Endothelial cell of umbilical vein (primary cell): ENCODE results near the gene APOBEC3A. TPM values are rescaled to one million over a fixed set of nuclear protein-coding genes. Genes with fewer than 3 reads are reported as not detected.

Experiments used
- BruUV-seq: library from RNA; stranded (reverse); fragments of 400-500 nt; replicated peaks from 2 replicates; lab custom pipeline; 2021; lab: Mats Ljungman, UMichigan
- CTCF ChIA-PET: fragments of 300-600, 350-600 bp; sonication (Branson Sonifier 250); formaldehyde crosslinking; loops from one replicate; lab custom pipeline; 2021; ENCODE audit warnings: antibody characterized with exemption, inconsistent platforms; lab: Charles Lee
- POLR2A ChIA-PET: fragments of 300-600, 350-600 bp; sonication (Branson Sonifier 250); formaldehyde crosslinking; loops from one replicate; lab custom pipeline; 2021; ENCODE audit warnings: antibody characterized with exemption, inconsistent platforms; lab: Charles Lee
- DNase-seq: peaks from one replicate; pipeline ENCODE4 v3.0.0-alpha.2; 2011; ENCODE audit warnings: low read depth, low spot score
- FAIRE-seq: peaks from 2 replicates; lab custom pipeline; 2011; peaks lifted over from hg19 to GRCh38; lab: Jason Lieb, UNC
- H2AFZ ChIP-seq: 2 replicates; pipeline ENCODE4 v1.6.0; 2012; ENCODE audit warnings: low read depth, low read length, control low read depth, inconsistent platforms
- H3K27ac ChIP-seq: 2 replicates; pipeline ENCODE4 v1.5.1; 2011; ENCODE audit warnings: low read depth, mild to moderate bottlenecking, control low read depth, low read length, moderate library complexity; ENCODE audit not compliant: insufficient read depth
- H3K27me3 ChIP-seq, 2 experiments: 2 replicates each; pipeline versions ENCODE4 v1.6.0 to v1.6.1; 2011; ENCODE audit warnings: low read length in 2 of 2, mixed read lengths in 1 of 2; ENCODE audit not compliant: control insufficient read depth in 2 of 2, insufficient read depth in 2 of 2
- H3K36me3 ChIP-seq, 2 experiments: 2 replicates in 1 of 2; 3 replicates in 1 of 2; pipeline ENCODE4 v1.5.1; 2011; ENCODE audit warnings: low read length in 2 of 2, mild to moderate bottlenecking in 1 of 2, moderate library complexity in 1 of 2; ENCODE audit not compliant: control insufficient read depth in 2 of 2, insufficient read depth in 2 of 2; ENCODE audit errors: extremely low read depth in 1 of 2
- H3K4me1 ChIP-seq: 3 replicates; pipeline ENCODE4 v1.5.1; 2011; ENCODE audit warnings: mild to moderate bottlenecking, low read length; ENCODE audit not compliant: control insufficient read depth, insufficient read depth; ENCODE audit errors: extremely low read depth
- H3K4me2 ChIP-seq: 2 replicates; pipeline ENCODE4 v1.6.1; 2011; ENCODE audit warnings: low read length, control low read depth, mixed read lengths; ENCODE audit not compliant: insufficient read depth
- H3K4me3 ChIP-seq, 3 experiments: fragments of 200-600 bp in 1 of 3; sonication (generic), shearing (Covaris generic) in 1 of 3; replicated peaks in 1 of 3; 2 replicates each; pipeline ENCODE4 v1.5.1; 2011 to 2016; ENCODE audit warnings: control low read depth in 3 of 3, low read length in 3 of 3, mild to moderate bottlenecking in 2 of 3, inconsistent platforms in 1 of 3, low read depth in 1 of 3, moderate library complexity in 1 of 3; ENCODE audit not compliant: insufficient read depth in 1 of 3
- H3K79me2 ChIP-seq: 2 replicates; pipeline ENCODE4 v1.6.0; 2012; ENCODE audit warnings: low read length, inconsistent platforms; ENCODE audit not compliant: control insufficient read depth, insufficient read depth
- H3K9ac ChIP-seq: replicated peaks from 2 replicates; pipeline ENCODE3; 2011; ENCODE audit warnings: low read length, control low read depth; ENCODE audit not compliant: insufficient read depth; ENCODE audit errors: extremely low read depth
- H3K9me1 ChIP-seq: replicated peaks from 3 replicates; pipeline ENCODE4 v1.6.0; 2011; ENCODE audit warnings: mild to moderate bottlenecking, low read length; ENCODE audit not compliant: control insufficient read depth, insufficient read depth; ENCODE audit errors: extremely low read depth
- H3K9me3 ChIP-seq: replicated peaks from 2 replicates; pipeline ENCODE4 v1.5.1; 2012; ENCODE audit warnings: low read length, inconsistent platforms; ENCODE audit not compliant: control insufficient read depth, insufficient read depth
- H4K20me1 ChIP-seq: replicated peaks from 2 replicates; pipeline ENCODE3; 2011; ENCODE audit warnings: mild to moderate bottlenecking, low read length; ENCODE audit not compliant: control insufficient read depth, insufficient read depth; ENCODE audit errors: extremely low read depth
- EZH2 ChIP-seq: IDR thresholded peaks from 2 replicates; pipeline ENCODE4 v1.6.1; 2012; ENCODE audit warnings: borderline replicate concordance, low read depth, mild to moderate bottlenecking, moderate library complexity, low read length, inconsistent platforms; ENCODE audit not compliant: severe bottlenecking
- FOS ChIP-seq: IDR thresholded peaks from 2 replicates; pipeline ENCODE4 v1.6.1; 2011; ENCODE audit warnings: mild to moderate bottlenecking, low read length, moderate library complexity, borderline replicate concordance; ENCODE audit not compliant: insufficient read depth
- GATA2 ChIP-seq: IDR thresholded peaks from 2 replicates; pipeline ENCODE4 v1.7.0; 2011; ENCODE audit warnings: low read depth, mild to moderate bottlenecking, moderate library complexity, mixed read lengths, low read length; ENCODE audit not compliant: insufficient read length, insufficient read depth
- JUN ChIP-seq: IDR thresholded peaks from 2 replicates; pipeline ENCODE4 v1.6.1; 2011; ENCODE audit warnings: borderline replicate concordance, low read depth; ENCODE audit not compliant: insufficient read length, insufficient read depth
- MYC ChIP-seq: IDR thresholded peaks from one replicate; pipeline ENCODE4 v1.6.1; 2011; ENCODE audit warnings: mild to moderate bottlenecking, low read depth, low read length
- POLR2A ChIP-seq: IDR thresholded peaks from 2 replicates; pipeline ENCODE4 v1.6.1; 2012; ENCODE audit warnings: low read depth, mild to moderate bottlenecking, control low read depth, low read length
- POLR2AphosphoS5 ChIP-seq: IDR thresholded peaks from 2 replicates; pipeline ENCODE4 v1.6.1; 2012; ENCODE audit warnings: low read depth, mild to moderate bottlenecking, control low read depth, low read length, moderate library complexity; ENCODE audit not compliant: insufficient read depth
- dilution Hi-C: fragments of 300-500 bp; cut with MboI; formaldehyde crosslinking; loops from one replicate; pipeline ENCODE4 v1.15.0; 2019; ENCODE audit warnings: low sequenced_read_pairs; ENCODE audit not compliant: extremely low pct_ligation_motif_present
- intact Hi-C: fragments of 100-400 bp; cut with micrococcal nuclease; formaldehyde crosslinking; loops from one replicate; pipeline ENCODE4 v1.10.0; 2022
- polyA plus RNA-seq, 4 experiments: library from polyadenylated mRNA; depleted of rRNA in 3 of 4; stranded (reverse) in 3 of 4; unstranded in 1 of 4; fragments of >200 nt; gene quantifications; 2 replicates each; pipeline versions ENCODE4 v1.2.1 to v1.2.3, GENCODE V29; 2011 to 2012; ENCODE audit warnings: missing spikeins in 1 of 4
- total RNA-seq: library from RNA; stranded (reverse); gene quantifications from 2 replicates; pipeline ENCODE4 v1.2.3, GENCODE V29; 2021
- TF ChIP-seq, protein P1 (sequence below), 2 donors: IDR thresholded peaks; 1 replicate in 1 of 2; 2 replicates in 1 of 2; pipeline ENCODE4 v1.5.1; 2011; ENCODE audit warnings: low read length in 2 of 2, mild to moderate bottlenecking in 2 of 2, moderate library complexity in 2 of 2, control low read depth in 1 of 2, inconsistent platforms in 1 of 2, low read depth in 1 of 2; ENCODE audit not compliant: insufficient read depth in 1 of 2; ENCODE audit errors: extremely low read depth in 1 of 2
- TF ChIP-seq, protein P2 (sequence below): IDR thresholded peaks from 2 replicates; pipeline ENCODE4 v1.6.1; 2011; ENCODE audit not compliant: insufficient read depth, insufficient read length

APOBEC3A gene
- total and polyA plus RNA-seq, 2 donors (not counting 3 experiments of a cell fraction or from before 2014, with no cell fraction given): not detected

- DNase-seq: no peak
- H3K79me2 ChIP-seq: no peaks in the 10 kb centered on the region
- no peak overlapping the region for H3K27ac ChIP-seq
- no peaks in the 10 kb centered on the region for H3K36me3 ChIP-seq
- dilution Hi-C loops (no loop called here), intact Hi-C loops (no loop called here)
- TF ChIP-seq FOS (no peak), GATA2 (no peak), EZH2 (no peak), POLR2A (no peak), JUN (no peak), MYC (no peak), POLR2AphosphoS5 (no peak)
- TF ChIP-seq, protein P1, sequence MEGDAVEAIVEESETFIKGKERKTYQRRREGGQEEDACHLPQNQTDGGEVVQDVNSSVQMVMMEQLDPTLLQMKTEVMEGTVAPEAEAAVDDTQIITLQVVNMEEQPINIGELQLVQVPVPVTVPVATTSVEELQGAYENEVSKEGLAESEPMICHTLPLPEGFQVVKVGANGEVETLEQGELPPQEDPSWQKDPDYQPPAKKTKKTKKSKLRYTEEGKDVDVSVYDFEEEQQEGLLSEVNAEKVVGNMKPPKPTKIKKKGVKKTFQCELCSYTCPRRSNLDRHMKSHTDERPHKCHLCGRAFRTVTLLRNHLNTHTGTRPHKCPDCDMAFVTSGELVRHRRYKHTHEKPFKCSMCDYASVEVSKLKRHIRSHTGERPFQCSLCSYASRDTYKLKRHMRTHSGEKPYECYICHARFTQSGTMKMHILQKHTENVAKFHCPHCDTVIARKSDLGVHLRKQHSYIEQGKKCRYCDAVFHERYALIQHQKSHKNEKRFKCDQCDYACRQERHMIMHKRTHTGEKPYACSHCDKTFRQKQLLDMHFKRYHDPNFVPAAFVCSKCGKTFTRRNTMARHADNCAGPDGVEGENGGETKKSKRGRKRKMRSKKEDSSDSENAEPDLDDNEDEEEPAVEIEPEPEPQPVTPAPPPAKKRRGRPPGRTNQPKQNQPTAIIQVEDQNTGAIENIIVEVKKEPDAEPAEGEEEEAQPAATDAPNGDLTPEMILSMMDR (IDR thresholded peaks at IDR 0.05; ENCODE audit: extremely low read depth in 1 of 2, insufficient read depth in 1 of 2, low read depth in 1 of 2, low read length in 2 of 2): no peak
- TF ChIP-seq, protein P2, sequence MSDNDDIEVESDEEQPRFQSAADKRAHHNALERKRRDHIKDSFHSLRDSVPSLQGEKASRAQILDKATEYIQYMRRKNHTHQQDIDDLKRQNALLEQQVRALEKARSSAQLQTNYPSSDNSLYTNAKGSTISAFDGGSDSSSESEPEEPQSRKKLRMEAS: no peak
- no TSS peak for BruUV-seq
- no peak overlapping the region for H2AFZ ChIP-seq
- H3K9ac ChIP-seq: no peak overlapping the region
- no peaks in the 10 kb centered on the region for H3K9me3 ChIP-seq
- H3K4me1 ChIP-seq: no peaks in the 10 kb centered on the region
- peaks cover 0 to 6% of the 10 kb centered on the region in 2 experiments for H3K27me3 ChIP-seq
- no peak overlapping the region for H3K4me2 ChIP-seq
- no peak for FAIRE-seq
- H3K9me1 ChIP-seq: no peaks in the 10 kb centered on the region
- H3K4me3 ChIP-seq: no peak overlapping the region
- H4K20me1 ChIP-seq: no peaks in the 10 kb centered on the region
- ChIA-PET POLR2A (no interaction called here), CTCF (no interaction called here)
These were observed 9.0 kb upstream of the APOBEC3A start for GRCh38 chr22:38948181-38948940.
